ENCODE data around the gene TTLL10.

TTLL10 gene

GRCh38 chr1:1173793-1174415 lies at the start of gene TTLL10:
Gene TTLL10 (plus strand): TSS chr1:1173880. CDS start chr1:1179216, 5,336 bp downstream.
- DNase-seq: peak; percentile 67

GRCh38 chr1:1124508-1124785 lies 49.2 kb upstream of the TTLL10 start:
- no peak for DNase-seq

- DNase-seq: no peak
Observed at GRCh38 chr1:1124786-1125642, 48.7 kb upstream of the TTLL10 start.

GRCh38 chr1:1125945-1126344 lies 47.7 kb upstream of the TTLL10 start:
- DNase-seq: no peak

- DNase-seq: no peak
Observed at GRCh38 chr1:1127551-1128451, 45.9 kb upstream of the TTLL10 start.

- no peak for DNase-seq
Observed at GRCh38 chr1:1128454-1129139, 45.1 kb upstream of the TTLL10 start.

GRCh38 chr1:1129381-1129821 lies 44.3 kb upstream of the TTLL10 start:
- DNase-seq: no peak

- no peak for DNase-seq
Observed at GRCh38 chr1:1130206-1131120, 43.2 kb upstream of the TTLL10 start.

- DNase-seq: no peak
Observed at GRCh38 chr1:1132042-1132950, 41.4 kb upstream of the TTLL10 start.

- no peak for DNase-seq
Observed at GRCh38 chr1:1132956-1133750, 40.5 kb upstream of the TTLL10 start.

GRCh38 chr1:1134300-1134970 lies 39.2 kb upstream of the TTLL10 start:
- no peak for DNase-seq

GRCh38 chr1:1135339-1136136 lies 38.1 kb upstream of the TTLL10 start:
- no peak for DNase-seq

GRCh38 chr1:1136547-1137230 lies 37.0 kb upstream of the TTLL10 start:
- peak; percentile 70 for DNase-seq

- peak; percentile 89 for DNase-seq
Observed at GRCh38 chr1:1137256-1138045, 36.2 kb upstream of the TTLL10 start.

GRCh38 chr1:1140673-1141072 lies 33.0 kb upstream of the TTLL10 start:
- no peak for DNase-seq

GRCh38 chr1:1141244-1141910 lies 32.3 kb upstream of the TTLL10 start:
- DNase-seq: no peak

All from CD4-positive, alpha-beta T cell treated with Interferon gamma for 1 hour (primary cell).